Amniotic epithelial cell (primary cell): ENCODE measurements around the gene IL18.
"Not testable (repeated sequence)": the region's sequence is repeated elsewhere in the genome, so short reads cannot be mapped to it uniquely, and the experiment has no call there.

ENCODE experiments used
- DNase-seq: peaks from one replicate; pipeline ENCODE4 v3.0.0-alpha.2; 2010; ENCODE audit warnings: low read depth

IL18 gene

DNA sequence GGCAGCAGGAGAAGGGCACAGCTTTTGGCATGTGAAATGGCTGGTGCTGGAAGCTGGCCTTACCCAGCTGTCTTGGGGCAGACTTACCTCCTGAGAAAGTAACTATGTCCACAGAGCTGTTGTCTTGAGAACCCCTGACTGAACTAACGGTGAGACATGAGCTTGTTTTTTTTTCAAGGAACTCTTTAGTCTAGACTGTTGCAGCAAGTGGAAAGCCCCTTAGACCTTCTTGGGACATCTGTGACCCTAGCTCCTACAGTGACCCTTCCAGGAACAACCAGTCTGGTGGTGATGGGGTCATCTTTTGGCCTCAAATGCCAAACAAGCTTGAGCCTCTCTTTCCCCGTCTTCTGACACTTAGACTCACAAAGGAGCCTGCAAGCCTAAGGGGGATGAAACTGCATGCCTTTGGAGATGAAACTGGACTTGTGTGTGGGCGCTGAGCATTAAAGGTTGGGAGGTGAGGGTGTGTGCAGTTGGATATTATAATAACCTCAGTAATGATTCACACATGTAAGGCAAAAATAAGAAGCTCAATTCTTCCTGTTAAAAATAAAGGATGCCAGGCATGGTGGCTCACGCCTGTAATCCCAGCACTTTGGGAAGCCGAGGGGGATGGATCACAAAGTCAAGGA is 41.8 kb downstream of the IL18 start:
- no peak for DNase-seq

DNA sequence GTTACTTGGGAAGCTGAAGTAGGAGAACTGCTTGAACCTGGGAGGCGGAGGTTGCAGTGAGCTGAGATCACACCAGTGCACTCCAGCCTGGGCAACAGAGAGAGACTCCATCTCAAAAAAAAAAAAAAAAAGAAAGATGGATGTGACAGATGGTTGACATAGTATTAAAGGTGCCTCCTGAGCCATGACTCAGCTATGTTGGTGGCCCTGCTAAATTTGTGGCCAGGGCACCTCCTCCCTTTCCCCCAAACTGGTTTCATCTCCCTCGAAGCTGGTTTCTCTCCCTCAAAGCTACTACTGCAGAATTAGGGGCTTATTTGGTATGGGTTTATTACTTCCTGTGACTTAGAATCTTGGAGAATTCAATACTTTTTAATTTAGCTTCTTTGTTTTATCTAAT is 45.7 kb downstream of the IL18 start:
- DNase-seq, result no peak

DNA sequence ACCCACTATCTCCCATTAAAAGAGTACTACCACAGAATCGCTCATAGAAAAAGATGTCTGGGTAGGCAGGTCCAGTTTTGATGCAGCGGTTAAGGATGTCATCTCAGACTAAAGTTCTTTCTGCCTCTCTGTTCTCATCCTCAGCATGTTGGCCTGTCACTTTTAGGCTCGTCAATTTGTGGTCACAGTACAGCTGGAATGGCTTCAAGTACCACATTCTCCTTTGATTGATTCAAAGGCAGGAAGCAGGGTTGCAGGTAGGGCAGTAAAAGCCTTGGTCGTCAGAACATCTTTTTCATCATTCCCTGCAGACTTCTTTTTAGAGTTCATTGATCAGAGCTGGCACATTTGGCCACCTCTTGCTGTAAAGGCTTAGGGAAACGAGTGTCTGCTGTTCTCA is 48.5 kb downstream of the IL18 start:
- DNase-seq, result no peak

DNA sequence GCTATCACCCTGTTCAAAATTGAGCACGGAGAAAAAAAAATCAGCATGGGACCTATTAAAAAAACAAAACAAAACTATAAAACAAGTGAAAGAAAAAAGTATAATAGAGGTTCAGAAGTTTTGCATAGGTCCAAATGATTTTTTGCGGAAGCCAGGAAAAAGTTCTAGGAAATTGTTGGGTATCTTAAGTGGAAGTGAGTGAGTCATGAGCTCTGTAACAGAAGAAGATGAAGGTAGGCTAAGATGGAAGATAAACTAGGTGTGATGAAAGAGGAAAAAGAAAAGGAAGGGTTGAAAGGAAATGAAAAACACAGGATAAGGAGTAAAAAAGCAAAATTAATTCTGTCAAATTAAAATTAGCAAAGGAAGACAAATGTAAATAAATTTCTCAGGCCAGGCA is 49.4 kb downstream of the IL18 start:
- DNase-seq, result no peak

DNA sequence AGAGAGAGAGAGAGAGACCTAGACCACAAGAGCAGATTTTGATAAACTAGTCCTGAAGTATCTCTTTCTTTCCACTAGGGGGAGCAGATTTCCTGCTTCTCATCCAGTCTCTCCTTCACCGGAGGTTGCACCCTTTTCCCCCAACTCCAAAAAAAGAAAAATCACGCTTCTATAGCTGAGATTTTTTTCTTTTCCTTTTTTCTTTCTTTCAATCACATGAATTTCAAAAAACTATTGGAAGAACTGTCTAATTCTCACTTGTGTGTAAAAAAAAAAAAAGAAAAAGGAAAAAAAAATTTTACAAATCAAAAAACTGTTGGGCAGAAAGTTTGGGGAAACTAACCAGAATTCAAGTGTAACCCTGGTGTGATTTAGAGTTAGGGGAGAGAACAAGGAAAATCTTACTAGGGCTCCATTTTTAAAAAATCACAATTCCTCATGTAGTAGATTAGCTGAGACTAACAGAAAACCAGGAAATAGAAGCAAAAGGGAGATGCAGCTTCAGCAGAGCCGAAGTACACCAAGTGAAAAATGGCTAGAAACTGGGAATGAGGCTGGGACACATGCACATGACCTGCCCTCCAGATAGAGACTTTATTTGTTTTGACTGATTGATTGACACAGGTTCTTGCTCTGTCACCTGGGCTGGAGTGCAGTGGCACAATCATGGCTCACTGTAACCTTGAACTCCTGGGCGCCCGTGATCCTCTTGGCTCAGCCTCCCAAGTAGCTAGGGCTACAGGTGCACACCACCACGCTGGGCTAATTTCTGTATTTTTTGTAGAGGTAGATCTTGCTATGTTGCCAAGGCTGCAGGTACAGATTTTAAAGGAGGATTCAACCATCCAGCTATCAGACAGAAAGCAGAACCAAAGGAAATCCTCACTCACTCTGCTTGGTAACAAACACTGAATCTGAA is 50.1 kb downstream of the IL18 start:
- peak; percentile 82 for DNase-seq

DNA sequence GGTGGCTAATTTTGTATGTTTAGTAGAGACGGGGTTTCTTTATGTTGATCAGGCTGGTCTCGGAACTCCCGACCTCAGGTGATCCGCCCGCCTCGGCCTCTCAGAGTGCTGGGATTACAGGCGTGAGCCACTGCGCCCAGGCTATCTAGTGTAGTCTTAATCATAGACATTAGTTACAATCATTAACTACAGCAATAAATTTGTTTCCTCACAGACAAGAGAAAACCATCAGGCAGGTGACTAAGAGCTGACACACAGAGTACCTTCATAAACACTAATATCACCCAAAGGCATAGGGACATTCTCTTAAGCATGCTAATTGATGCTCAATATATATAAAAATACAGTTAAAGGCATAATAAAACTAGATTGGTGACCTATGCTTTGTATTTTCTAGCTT is 57.8 kb downstream of the IL18 start:
- no peak for DNase-seq

DNA sequence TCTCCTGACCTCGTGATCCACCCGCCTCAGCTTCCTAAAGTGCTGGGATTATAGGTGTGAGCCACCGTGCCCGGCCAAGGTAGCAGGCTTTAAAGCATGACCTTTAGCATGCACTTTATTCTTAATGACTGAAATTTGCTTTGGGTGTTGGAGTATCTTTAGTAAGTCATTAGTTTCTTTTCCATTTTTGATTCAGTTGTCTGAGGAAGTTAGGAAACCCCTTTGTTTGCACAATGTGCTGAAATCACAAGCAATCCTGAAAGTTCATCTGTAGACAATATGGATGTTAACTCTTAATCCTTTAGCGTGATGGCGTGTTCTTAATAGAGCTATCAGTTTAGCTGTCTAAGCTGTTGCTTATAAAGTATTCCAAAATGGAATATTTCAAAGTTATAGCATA is 60.4 kb downstream of the IL18 start:
- no peak for DNase-seq

DNA sequence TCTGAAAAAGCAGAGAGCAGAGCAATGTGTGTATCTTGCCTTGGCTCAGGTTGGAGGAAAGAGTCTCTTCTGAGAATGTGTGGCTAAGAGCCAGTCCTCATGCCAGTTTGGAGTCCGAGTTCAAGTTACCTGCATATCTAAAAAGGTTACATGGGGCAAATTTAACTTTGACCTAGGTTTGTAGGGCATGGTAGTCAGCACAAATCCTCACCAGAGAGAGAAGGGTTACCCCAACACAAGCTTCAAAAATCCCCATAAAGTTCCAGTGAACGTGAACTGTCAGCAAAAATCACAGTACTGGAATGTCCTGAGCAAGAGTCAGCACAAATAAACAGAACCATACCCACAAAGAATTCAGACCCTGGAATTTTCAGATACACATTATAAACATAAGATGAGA is 63.4 kb downstream of the IL18 start:
- peak; percentile 61 for DNase-seq

DNA sequence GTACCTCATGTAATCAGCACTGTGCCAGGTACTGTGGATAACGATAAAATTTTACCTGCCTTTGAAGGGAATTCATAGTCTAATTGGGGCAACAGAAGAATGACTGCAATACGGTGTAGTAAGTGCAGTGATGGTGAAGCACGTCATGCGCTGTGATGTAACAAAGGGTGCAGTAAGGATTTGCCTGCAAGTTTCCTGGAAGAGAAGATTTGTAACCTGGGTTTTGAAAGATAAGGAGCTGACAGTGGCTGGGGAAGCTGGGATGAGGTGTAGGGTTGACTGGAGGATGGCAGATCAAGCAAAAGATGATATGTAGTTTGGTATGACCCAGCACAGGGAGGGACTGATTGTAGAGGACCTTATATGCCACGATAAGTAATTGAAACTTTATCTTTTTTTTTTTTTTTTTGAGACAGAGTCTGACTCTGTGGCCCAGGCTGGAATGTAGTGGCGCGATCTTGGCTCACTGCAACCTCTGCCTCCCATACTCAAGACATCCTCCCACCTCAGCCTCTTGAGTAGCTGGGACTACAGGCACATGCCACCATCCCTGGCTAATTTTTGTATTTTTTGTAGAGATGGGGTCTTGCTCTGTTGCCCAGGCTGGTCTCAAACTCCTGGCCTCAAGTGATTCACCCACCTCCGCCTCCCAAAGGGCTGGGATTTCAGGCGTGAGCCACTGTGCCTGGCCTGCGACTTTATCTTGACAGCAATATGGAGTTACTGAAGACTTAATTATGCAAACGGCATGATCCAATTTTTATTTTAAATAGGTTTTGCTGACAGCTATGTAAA is 66.0 kb downstream of the IL18 start:
- DNase-seq, result peak; percentile 72

DNA sequence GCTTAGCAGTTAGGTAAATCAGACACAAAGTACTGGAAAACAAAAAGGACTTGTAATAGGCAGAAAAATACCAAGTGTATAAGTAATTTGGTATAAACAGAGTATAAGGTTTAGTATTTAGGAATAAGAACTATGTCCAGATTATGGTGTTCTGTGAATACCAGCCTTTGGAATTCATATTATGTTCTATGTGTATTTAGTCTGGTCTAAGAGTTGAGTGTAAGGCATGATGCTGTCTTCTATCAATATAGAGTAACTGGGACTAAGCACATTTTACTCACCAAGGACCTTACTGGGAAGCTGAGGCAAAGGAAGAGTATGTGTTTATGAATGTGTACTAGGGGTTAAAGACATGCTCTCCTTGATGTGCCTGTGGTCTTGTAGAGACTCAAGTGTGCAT is 67.7 kb downstream of the IL18 start:
- DNase-seq, result no peak

DNA sequence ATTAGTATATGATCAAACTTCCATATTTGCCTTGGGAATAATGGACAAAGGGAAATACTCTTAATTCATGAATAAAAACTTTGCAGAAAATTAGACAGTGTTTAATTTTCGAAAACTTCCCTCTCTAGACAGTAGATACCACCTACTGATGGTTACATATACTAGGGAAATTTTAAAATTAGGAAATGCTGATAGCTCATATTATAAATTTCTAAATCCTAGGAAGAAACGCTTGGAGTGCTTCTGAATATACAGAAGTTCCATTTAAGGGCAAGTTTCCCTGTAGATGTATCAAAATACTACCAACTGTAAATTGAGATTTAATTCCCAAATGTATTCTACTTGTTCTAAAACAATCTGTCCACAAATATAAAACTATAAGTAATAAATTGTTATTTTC is 68.6 kb downstream of the IL18 start:
- DNase-seq, result not testable (repeated sequence)
